Keratinocyte (primary cell): ENCODE results near the gene SKOR2. TPM values are rescaled to one million over a fixed set of nuclear protein-coding genes. Genes with fewer than 3 reads are reported as not detected.

Experiments used
- DNase-seq: peaks from one replicate; pipeline ENCODE4 v3.0.0-alpha.2; 2011; ENCODE audit warnings: low read depth, missing footprints, low spot score
- FAIRE-seq: peaks from 2 replicates; lab custom pipeline; 2011; peaks lifted over from hg19 to GRCh38; lab: Jason Lieb, UNC
- H2AFZ ChIP-seq: 2 replicates; pipeline ENCODE4 v1.6.0; 2012; ENCODE audit warnings: low read length, control low read depth, inconsistent platforms; ENCODE audit not compliant: control insufficient read depth
- H3K27ac ChIP-seq: 2 replicates; pipeline ENCODE4 v1.5.1; 2011; ENCODE audit warnings: low read length; ENCODE audit not compliant: control insufficient read depth, insufficient read depth
- H3K27me3 ChIP-seq: 3 replicates; pipeline ENCODE4 v1.6.0; 2011; ENCODE audit warnings: low read length; ENCODE audit not compliant: control insufficient read depth, insufficient read depth; ENCODE audit errors: extremely low read depth
- H3K36me3 ChIP-seq, 2 experiments: 2 replicates in 1 of 2; 3 replicates in 1 of 2; pipeline ENCODE4 v1.5.1; 2011; ENCODE audit warnings: low read length in 2 of 2, mild to moderate bottlenecking in 1 of 2; ENCODE audit not compliant: control insufficient read depth in 2 of 2, insufficient read depth in 2 of 2; ENCODE audit errors: extremely low read depth in 1 of 2
- H3K4me1 ChIP-seq: 3 replicates; pipeline ENCODE4 v1.5.1; 2011; ENCODE audit warnings: low read length; ENCODE audit not compliant: control insufficient read depth, insufficient read depth; ENCODE audit errors: extremely low read depth
- H3K4me2 ChIP-seq: 3 replicates; pipeline ENCODE4 v1.6.0; 2011; ENCODE audit warnings: low read depth, low read length; ENCODE audit not compliant: control insufficient read depth, insufficient read depth; ENCODE audit errors: extremely low read depth
- H3K4me3 ChIP-seq, 3 experiments: fragments of 200-600 bp in 1 of 3; sonication (generic) in 1 of 3; 2 replicates in 2 of 3; 3 replicates in 1 of 3; pipeline ENCODE4 v1.5.1; 2011 to 2016; ENCODE audit warnings: low read length in 3 of 3, mild to moderate bottlenecking in 3 of 3, control low read depth in 2 of 3, inconsistent platforms in 1 of 3, low read depth in 1 of 3, mixed read lengths in 1 of 3, mixed run types in 1 of 3, moderate library complexity in 1 of 3; ENCODE audit not compliant: control insufficient read depth in 2 of 3, insufficient read depth in 2 of 3; ENCODE audit errors: extremely low read depth in 1 of 3
- H3K79me2 ChIP-seq: 2 replicates; pipeline ENCODE4 v1.6.0; 2012; ENCODE audit warnings: low read length; ENCODE audit not compliant: control insufficient read depth, insufficient read depth
- H3K9ac ChIP-seq: 3 replicates; pipeline ENCODE4 v1.6.0; 2011; ENCODE audit warnings: low read length; ENCODE audit not compliant: control insufficient read depth, insufficient read depth; ENCODE audit errors: extremely low read depth
- H3K9me1 ChIP-seq: 3 replicates; pipeline ENCODE4 v1.6.0; 2011; ENCODE audit warnings: low read length; ENCODE audit not compliant: control insufficient read depth, insufficient read depth; ENCODE audit errors: extremely low read depth
- H3K9me3 ChIP-seq: 2 replicates; pipeline ENCODE4 v1.5.1; 2012; ENCODE audit warnings: low read depth, low read length; ENCODE audit not compliant: control insufficient read depth
- H4K20me1 ChIP-seq: 3 replicates; pipeline ENCODE4 v1.6.0; 2011; ENCODE audit warnings: low read length; ENCODE audit not compliant: control insufficient read depth, insufficient read depth; ENCODE audit errors: extremely low read depth
- EZH2 ChIP-seq: IDR thresholded peaks from one replicate; pipeline ENCODE4 v1.6.1; 2012; ENCODE audit warnings: inconsistent platforms, mild to moderate bottlenecking, low read length, moderate library complexity
- dilution Hi-C: fragments of 300-500 bp; cut with MboI; formaldehyde crosslinking; loops from one replicate; pipeline ENCODE4 v1.7.0; 2020; ENCODE audit warnings: low sequenced_read_pairs; ENCODE audit not compliant: extremely low pct_ligation_motif_present
- polyA plus RNA-seq, 5 experiments: library from polyadenylated mRNA; depleted of rRNA in 3 of 5; stranded (reverse) in 3 of 5; stranded (forward) in 1 of 5; unstranded in 1 of 5; fragments of >200 nt; gene quantifications; 1 replicate in 1 of 5; 2 replicates in 3 of 5; 3 replicates in 1 of 5; pipeline versions ENCODE4 v1.2.1 to v1.2.3, GENCODE V29; 2011 to 2012; ENCODE audit warnings: missing spikeins in 2 of 5, low read depth in 1 of 5, low replicate concordance in 1 of 5
- TF ChIP-seq, protein P1 (sequence below), 3 experiments: IDR thresholded peaks in 1 of 3; conservative IDR thresholded peaks in 1 of 3; optimal IDR thresholded peaks in 1 of 3; 2 replicates in 2 of 3; 3 replicates in 1 of 3; pipeline versions ENCODE3 to v1.5.1; 2011; ENCODE audit warnings: low read length in 3 of 3, mild to moderate bottlenecking in 3 of 3, moderate library complexity in 2 of 3, control low read depth in 1 of 3, inconsistent platforms in 1 of 3; ENCODE audit not compliant: insufficient read depth in 2 of 3; ENCODE audit errors: extremely low read depth in 1 of 3

Gene SKOR2
- polyA plus RNA-seq, 1 donor (not counting 4 experiments of a cell fraction or from before 2014, with no cell fraction given), result not detected

DNA sequence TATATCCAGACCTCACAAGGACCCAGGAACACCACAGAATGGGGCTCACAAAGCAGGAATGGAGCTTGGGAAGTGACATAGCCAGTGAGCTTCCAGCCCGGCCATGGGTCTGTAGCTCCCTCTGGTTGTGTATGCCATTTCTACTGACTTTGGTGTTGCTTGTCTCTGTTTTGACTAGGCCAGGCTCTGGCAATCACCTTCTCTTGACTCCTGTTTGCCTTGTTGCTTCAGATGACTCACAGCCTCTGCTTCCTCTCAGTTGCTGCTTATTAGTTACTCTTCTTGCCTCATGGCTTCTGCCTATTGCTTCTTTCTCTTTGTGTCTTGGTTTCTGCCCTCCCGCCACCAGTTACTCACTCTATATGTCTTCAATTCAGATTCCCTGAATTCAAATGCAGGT, 59.5 kb downstream of the SKOR2 start:
- Histone ChIP-seq H3K27me3 (no peaks in the 10 kb centered on the region), H3K4me3 (no peak overlapping the region), H3K79me2 (no peaks in the 10 kb centered on the region), H3K27ac (no peak overlapping the region), H3K4me1 (no peaks in the 10 kb centered on the region), H3K9ac (no peak overlapping the region), H3K36me3 (no peaks in the 10 kb centered on the region), H4K20me1 (no peaks in the 10 kb centered on the region), H2AFZ (no peak overlapping the region), H3K9me3 (no peaks in the 10 kb centered on the region), H3K4me2 (no peak overlapping the region), H3K9me1 (no peaks in the 10 kb centered on the region)
- dilution Hi-C loops, result loop anchor here (5.0 kb wide), 1 partner anchor 75 kb away; no protein-coding TSS in a partner anchor
- no peak for FAIRE-seq
- DNase-seq, result no peak
- no peak for TF ChIP-seq EZH2
- TF ChIP-seq, protein P1, sequence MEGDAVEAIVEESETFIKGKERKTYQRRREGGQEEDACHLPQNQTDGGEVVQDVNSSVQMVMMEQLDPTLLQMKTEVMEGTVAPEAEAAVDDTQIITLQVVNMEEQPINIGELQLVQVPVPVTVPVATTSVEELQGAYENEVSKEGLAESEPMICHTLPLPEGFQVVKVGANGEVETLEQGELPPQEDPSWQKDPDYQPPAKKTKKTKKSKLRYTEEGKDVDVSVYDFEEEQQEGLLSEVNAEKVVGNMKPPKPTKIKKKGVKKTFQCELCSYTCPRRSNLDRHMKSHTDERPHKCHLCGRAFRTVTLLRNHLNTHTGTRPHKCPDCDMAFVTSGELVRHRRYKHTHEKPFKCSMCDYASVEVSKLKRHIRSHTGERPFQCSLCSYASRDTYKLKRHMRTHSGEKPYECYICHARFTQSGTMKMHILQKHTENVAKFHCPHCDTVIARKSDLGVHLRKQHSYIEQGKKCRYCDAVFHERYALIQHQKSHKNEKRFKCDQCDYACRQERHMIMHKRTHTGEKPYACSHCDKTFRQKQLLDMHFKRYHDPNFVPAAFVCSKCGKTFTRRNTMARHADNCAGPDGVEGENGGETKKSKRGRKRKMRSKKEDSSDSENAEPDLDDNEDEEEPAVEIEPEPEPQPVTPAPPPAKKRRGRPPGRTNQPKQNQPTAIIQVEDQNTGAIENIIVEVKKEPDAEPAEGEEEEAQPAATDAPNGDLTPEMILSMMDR (optimal IDR thresholded peaks at IDR 0.05 in 1 of 3, IDR thresholded peaks at IDR 0.05 in 1 of 3, conservative IDR thresholded peaks at IDR 0.05 in 1 of 3; ENCODE audit: extremely low read depth in 1 of 3, insufficient read depth in 2 of 3, low read length in 3 of 3), result no peak

- no peak overlapping the region for H3K27ac ChIP-seq
- H3K27me3 ChIP-seq, result no peaks in the 10 kb centered on the region
- no peak for DNase-seq
- H3K9ac ChIP-seq, result no peak overlapping the region
- dilution Hi-C loops, result no loop called here
- no peak overlapping the region for H3K4me2 ChIP-seq
- H4K20me1 ChIP-seq, result no peaks in the 10 kb centered on the region
- TF ChIP-seq, protein P1 (optimal IDR thresholded peaks at IDR 0.05 in 1 of 3, IDR thresholded peaks at IDR 0.05 in 1 of 3, conservative IDR thresholded peaks at IDR 0.05 in 1 of 3; ENCODE audit: extremely low read depth in 1 of 3, insufficient read depth in 2 of 3, low read length in 3 of 3), result no peak
- TF ChIP-seq EZH2, result no peak
- FAIRE-seq, result no peak
- H3K79me2 ChIP-seq, result no peaks in the 10 kb centered on the region
- H3K9me1 ChIP-seq, result no peaks in the 10 kb centered on the region
- H3K36me3 ChIP-seq, result no peaks in the 10 kb centered on the region
- no peak overlapping the region for H3K4me3 ChIP-seq
- H3K4me1 ChIP-seq, result no peaks in the 10 kb centered on the region
- H2AFZ ChIP-seq, result no peak overlapping the region
- H3K9me3 ChIP-seq, result no peaks in the 10 kb centered on the region
Observed at GRCh38 chr18:47187721-47188120, 63.7 kb downstream of the SKOR2 start.
